Mesenchymal stem cell (in vitro differentiated cells and primary cell): Measurements from ENCODE around the gene LRP1B.

Experiments
- DNase-seq: peaks from one replicate; pipeline ENCODE4 v3.0.0-alpha.2; 2013
- H2AFZ ChIP-seq: one replicate; pipeline ENCODE4 v1.6.1; 2013; ENCODE audit warnings: low read depth, mild to moderate bottlenecking, control low read depth, inconsistent platforms, low read length, moderate library complexity
- H2AK5ac ChIP-seq: 2 replicates; pipeline ENCODE4 v1.6.1; 2013; ENCODE audit warnings: low read length, moderate library complexity, mild to moderate bottlenecking, inconsistent platforms; ENCODE audit not compliant: severe bottlenecking
- H2BK120ac ChIP-seq: one replicate; pipeline ENCODE4 v1.6.1; 2013; ENCODE audit warnings: low read depth, mild to moderate bottlenecking, inconsistent platforms, low read length, moderate library complexity
- H2BK12ac ChIP-seq, 2 experiments: one replicate each; pipeline ENCODE4 v1.6.1; 2013; ENCODE audit warnings: inconsistent platforms in 2 of 2, low read length in 2 of 2, mild to moderate bottlenecking in 2 of 2, moderate library complexity in 2 of 2, control low read depth in 1 of 2
- H2BK15ac ChIP-seq: one replicate; pipeline ENCODE4 v1.6.1; 2013; ENCODE audit warnings: mild to moderate bottlenecking, low read depth, inconsistent platforms; ENCODE audit not compliant: poor library complexity, severe bottlenecking
- H2BK5ac ChIP-seq: 2 replicates; pipeline ENCODE4 v1.6.1; 2013; ENCODE audit warnings: low read depth, mild to moderate bottlenecking, low read length, control low read depth, inconsistent platforms; ENCODE audit not compliant: poor library complexity, severe bottlenecking
- H3K14ac ChIP-seq, 2 experiments: one replicate each; pipeline ENCODE4 v1.6.1; 2013; ENCODE audit warnings: inconsistent platforms in 2 of 2, low read length in 2 of 2, control low read depth in 1 of 2, mild to moderate bottlenecking in 1 of 2, moderate library complexity in 1 of 2
- H3K18ac ChIP-seq, 2 experiments: one replicate each; pipeline ENCODE4 v1.6.1; 2013; ENCODE audit warnings: inconsistent platforms in 2 of 2, low read length in 2 of 2, control low read depth in 1 of 2, low read depth in 1 of 2, mild to moderate bottlenecking in 1 of 2
- H3K23ac ChIP-seq, 2 experiments: one replicate each; pipeline ENCODE4 v1.6.1; 2013; ENCODE audit warnings: inconsistent platforms in 2 of 2, low read length in 2 of 2, mild to moderate bottlenecking in 2 of 2, moderate library complexity in 2 of 2, control low read depth in 1 of 2
- H3K27ac ChIP-seq: 2 replicates; pipeline ENCODE4 v1.5.1; 2013; ENCODE audit warnings: mild to moderate bottlenecking, moderate library complexity, low read length, control low read depth, inconsistent platforms; ENCODE audit not compliant: poor library complexity, severe bottlenecking
- H3K27me3 ChIP-seq, 2 experiments: 2 replicates each; pipeline versions ENCODE4 v1.6.1 to v1.7.0; 2013; ENCODE audit warnings: low read length in 2 of 2, mild to moderate bottlenecking in 2 of 2, moderate library complexity in 2 of 2, control low read depth in 1 of 2, inconsistent platforms in 1 of 2; ENCODE audit not compliant: control insufficient read depth in 1 of 2, insufficient read depth in 1 of 2
- H3K36me3 ChIP-seq, 2 experiments: 2 replicates each; pipeline versions ENCODE4 v1.6.1 to v1.7.0; 2013; ENCODE audit warnings: low read length in 2 of 2, control low read depth in 1 of 2, inconsistent platforms in 1 of 2, low read depth in 1 of 2, mild to moderate bottlenecking in 1 of 2; ENCODE audit not compliant: insufficient read depth in 2 of 2, control insufficient read depth in 1 of 2
- H3K4ac ChIP-seq, 2 experiments: one replicate each; pipeline ENCODE4 v1.6.1; 2013; ENCODE audit warnings: inconsistent platforms in 2 of 2, low read length in 2 of 2, mild to moderate bottlenecking in 2 of 2, moderate library complexity in 2 of 2, control low read depth in 1 of 2, low read depth in 1 of 2
- H3K4me1 ChIP-seq: 2 replicates; pipeline ENCODE4 v1.6.1; 2013; ENCODE audit warnings: low read depth, low read length, control low read depth; ENCODE audit not compliant: control insufficient read depth, insufficient read depth
- H3K4me2 ChIP-seq: 2 replicates; pipeline ENCODE4 v1.6.1; 2013; ENCODE audit warnings: low read length, mild to moderate bottlenecking, inconsistent platforms; ENCODE audit not compliant: poor library complexity, severe bottlenecking
- H3K4me3 ChIP-seq, 2 experiments: 2 replicates each; pipeline versions ENCODE4 v1.5.1 to v1.7.0; 2013; ENCODE audit warnings: low read length in 2 of 2, mild to moderate bottlenecking in 2 of 2, control low read depth in 1 of 2, low read depth in 1 of 2; ENCODE audit not compliant: insufficient read depth in 1 of 2
- H3K79me1 ChIP-seq: replicated peaks from 2 replicates; pipeline ENCODE4 v1.6.1; 2013; ENCODE audit warnings: mild to moderate bottlenecking, control low read depth, low read length, inconsistent platforms; ENCODE audit not compliant: poor library complexity, severe bottlenecking
- H3K9ac ChIP-seq: 2 replicates; pipeline ENCODE4 v1.7.0; 2013; ENCODE audit warnings: mild to moderate bottlenecking, low read length, moderate library complexity
- H3K9me3 ChIP-seq: 2 replicates; pipeline ENCODE4 v1.7.0; 2013; ENCODE audit warnings: mild to moderate bottlenecking, low read length; ENCODE audit not compliant: control insufficient read depth
- H4K8ac ChIP-seq: one replicate; pipeline ENCODE4 v1.6.1; 2013; ENCODE audit warnings: inconsistent platforms, mild to moderate bottlenecking, low read length, moderate library complexity
- H4K91ac ChIP-seq: one replicate; pipeline ENCODE4 v1.6.1; 2013; ENCODE audit warnings: mild to moderate bottlenecking, low read length, inconsistent platforms
- WGBS: methylation state at CpG from one replicate; pipeline ENCODE4 v1.1.7; 2013; ENCODE audit warnings: mixed read lengths; 5-methylcytosine and 5-hydroxymethylcytosine counted together

LRP1B gene

GRCh38 chr2:140892911-140893637 is 1237.7 kb downstream of the LRP1B start:
- H3K27ac ChIP-seq, result no peak overlapping the region

GRCh38 chr2:140892436-140892835 is 1238.4 kb downstream of the LRP1B start:
- 68% methylated on average over 4 of the region's 5 CpGs for WGBS

More at GRCh38 chr2:140892911-140893637, 1237.7 kb downstream of the LRP1B start:
- no peak overlapping the region for H2AK5ac ChIP-seq
- no peak overlapping the region for H3K4ac ChIP-seq
- no peak overlapping the region for H3K23ac ChIP-seq
- no peaks in the 10 kb centered on the region for H3K4me1 ChIP-seq
- WGBS, result no CpG with 5 or more reads among the region's 3 CpGs
- H3K4me2 ChIP-seq, result no peak overlapping the region
- DNase-seq, result no peak
- H3K79me1 ChIP-seq, result no peaks in the 10 kb centered on the region
- H3K18ac ChIP-seq, result no peak overlapping the region
- no peak overlapping the region for H2BK5ac ChIP-seq
- H2BK15ac ChIP-seq, result no peak overlapping the region
- no peak overlapping the region for H4K8ac ChIP-seq
- H3K27me3 ChIP-seq, result no peaks in the 10 kb centered on the region
- H3K4me3 ChIP-seq, result no peak overlapping the region
- H4K91ac ChIP-seq, result no peak overlapping the region
- no peaks in the 10 kb centered on the region for H3K9me3 ChIP-seq
- no peak overlapping the region for H2BK120ac ChIP-seq
- H2AFZ ChIP-seq, result no peak overlapping the region
- no peak overlapping the region for H3K9ac ChIP-seq
- H3K14ac ChIP-seq, result no peak overlapping the region
- peaks cover 0 to 3% of the 10 kb centered on the region in 2 experiments for H3K36me3 ChIP-seq
- H2BK12ac ChIP-seq, result no peak overlapping the region

GRCh38 chr2:140891614-140892212 is 1239.1 kb downstream of the LRP1B start:
- Histone ChIP-seq H2BK12ac (no peak overlapping the region), H4K91ac (no peak overlapping the region), H3K9me3 (no peaks in the 10 kb centered on the region), H3K27ac (no peak overlapping the region), H2BK120ac (no peak overlapping the region), H3K36me3 (peaks cover 0 to 3% of the 10 kb centered on the region in 2 experiments), H3K4me2 (no peak overlapping the region), H3K18ac (no peak overlapping the region), H3K4ac (no peak overlapping the region), H2BK15ac (no peak overlapping the region), H3K27me3 (no peaks in the 10 kb centered on the region), H3K23ac (no peak overlapping the region), H3K9ac (no peak overlapping the region), H4K8ac (no peak overlapping the region), H2AK5ac (no peak overlapping the region), H3K4me1 (no peaks in the 10 kb centered on the region), H3K14ac (no peak overlapping the region), H3K79me1 (no peaks in the 10 kb centered on the region), H3K4me3 (no peak overlapping the region), H2BK5ac (no peak overlapping the region), H2AFZ (no peak overlapping the region)
- no peak for DNase-seq
- no CpG with 5 or more reads among the region's 1 CpG for WGBS

More at GRCh38 chr2:140892436-140892835, 1238.4 kb downstream of the LRP1B start:
- H3K4me2 ChIP-seq, result no peak overlapping the region
- DNase-seq, result peak; percentile 24
- H3K4me3 ChIP-seq, result no peak overlapping the region
- H3K18ac ChIP-seq, result no peak overlapping the region
- H3K23ac ChIP-seq, result no peak overlapping the region
- H4K91ac ChIP-seq, result no peak overlapping the region
- no peaks in the 10 kb centered on the region for H3K9me3 ChIP-seq
- peaks cover 0 to 3% of the 10 kb centered on the region in 2 experiments for H3K36me3 ChIP-seq
- H3K27me3 ChIP-seq, result no peaks in the 10 kb centered on the region
- no peak overlapping the region for H2BK15ac ChIP-seq
- H2BK12ac ChIP-seq, result no peak overlapping the region
- H2AFZ ChIP-seq, result no peak overlapping the region
- no peaks in the 10 kb centered on the region for H3K79me1 ChIP-seq
- H3K27ac ChIP-seq, result no peak overlapping the region
- H2BK5ac ChIP-seq, result no peak overlapping the region
- H2BK120ac ChIP-seq, result no peak overlapping the region
- no peak overlapping the region for H3K9ac ChIP-seq
- no peak overlapping the region for H3K4ac ChIP-seq
- H3K14ac ChIP-seq, result no peak overlapping the region
- H2AK5ac ChIP-seq, result no peak overlapping the region
- no peaks in the 10 kb centered on the region for H3K4me1 ChIP-seq
- no peak overlapping the region for H4K8ac ChIP-seq
